ENCODE results near the gene THAP3.
"Not testable (repeated sequence)": the region's sequence is repeated elsewhere in the genome, so short reads cannot be mapped to it uniquely, and the experiment has no call there.

THAP3 gene

DNA sequence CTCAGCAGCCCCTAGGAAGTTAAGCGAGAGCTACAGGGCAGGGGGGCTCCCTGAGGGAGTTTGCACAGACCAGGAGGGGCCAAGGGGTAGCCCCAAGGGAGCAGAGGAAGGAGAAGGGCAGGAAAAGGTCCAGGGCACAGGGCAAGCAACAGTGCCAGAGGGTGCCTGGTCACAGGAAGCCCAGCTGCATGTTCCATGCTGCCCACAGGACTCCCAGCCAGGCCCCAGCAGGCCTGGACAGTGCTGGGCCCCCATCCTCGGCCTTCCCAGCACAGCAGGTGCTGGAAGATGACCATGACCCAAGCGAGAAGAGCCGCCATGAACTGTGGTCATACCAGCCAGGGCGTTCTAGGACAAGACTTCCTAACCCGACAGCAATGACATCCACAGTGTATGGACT, 33.0 kb upstream of the THAP3 start:
- DNase-seq: no peak

DNA sequence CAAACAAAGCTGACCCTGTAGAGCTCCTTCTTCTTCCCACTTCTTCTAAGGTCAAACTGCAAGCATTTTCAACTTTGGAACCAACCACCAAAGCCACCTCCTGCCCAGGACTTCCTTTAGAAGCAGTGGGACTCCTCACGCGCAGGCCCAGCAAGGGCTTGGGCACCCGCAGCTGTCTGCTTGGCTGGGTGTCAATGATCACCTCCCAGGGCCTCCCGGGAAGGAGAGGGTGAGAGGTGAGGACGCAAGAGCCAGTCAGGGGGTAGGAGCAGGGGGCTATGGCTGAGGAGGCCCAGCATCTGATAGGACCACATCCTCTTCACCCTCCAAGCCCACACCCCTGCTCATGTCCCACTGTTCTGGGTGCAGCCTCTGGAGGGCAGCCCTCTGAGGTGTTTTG, 32.2 kb upstream of the THAP3 start:
- DNase-seq: no peak

DNA sequence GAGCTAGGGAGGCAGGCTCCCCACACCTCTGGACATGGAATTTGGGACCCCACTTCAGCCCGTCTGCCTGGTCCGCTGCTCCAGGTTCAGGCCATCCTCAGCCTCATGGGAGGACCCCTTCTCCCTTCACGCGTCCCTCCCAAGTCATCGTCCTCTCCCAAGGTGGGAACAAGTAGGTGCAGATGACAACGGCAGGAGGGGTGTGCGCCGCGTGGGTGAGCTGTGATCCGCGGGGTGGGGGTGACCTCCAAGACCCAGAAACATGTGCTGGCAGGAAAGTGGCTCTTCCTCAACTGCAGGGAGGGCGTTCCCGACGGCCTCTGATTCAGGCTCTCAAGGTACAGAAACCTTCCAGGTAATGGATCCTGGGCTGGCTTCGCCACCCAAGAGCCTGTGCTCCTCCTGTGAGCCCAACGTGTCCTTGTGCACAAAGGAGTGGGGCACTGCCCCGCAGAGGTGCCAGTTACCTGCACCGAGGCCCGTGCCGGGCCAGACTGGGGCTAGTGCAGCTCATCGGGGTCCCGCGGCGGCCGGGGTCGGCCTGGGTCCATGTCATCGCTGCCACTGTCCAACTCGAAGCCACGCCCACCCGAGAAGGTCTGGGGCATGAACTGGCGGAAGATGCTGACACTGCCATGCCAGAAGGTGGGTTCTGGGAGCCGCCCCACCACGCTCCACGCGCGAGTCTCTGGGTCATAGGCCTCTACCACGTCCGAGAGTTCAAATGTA, 31.6 kb upstream of the THAP3 start:
- DNase-seq: no peak

DNA sequence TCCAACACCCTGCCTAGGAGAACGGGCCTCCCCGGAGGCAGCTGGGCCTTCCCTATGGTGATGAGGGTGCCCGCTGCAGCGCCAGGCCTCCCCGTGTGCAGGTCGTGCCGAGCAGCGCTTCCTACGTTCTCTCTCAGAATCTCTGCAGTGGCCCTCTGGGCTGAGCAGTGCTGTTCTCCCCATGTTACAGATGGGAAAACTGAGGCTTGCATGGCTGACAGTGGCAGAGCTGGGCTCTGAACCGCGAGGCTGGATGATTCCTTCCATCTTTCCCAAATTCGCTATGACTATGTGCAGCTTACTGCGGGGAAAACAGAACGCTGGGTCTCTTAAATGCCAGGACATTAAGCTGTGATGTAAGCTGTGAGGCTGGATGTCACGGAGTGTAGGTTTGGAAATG, 30.9 kb upstream of the THAP3 start:
- no peak for DNase-seq

DNA sequence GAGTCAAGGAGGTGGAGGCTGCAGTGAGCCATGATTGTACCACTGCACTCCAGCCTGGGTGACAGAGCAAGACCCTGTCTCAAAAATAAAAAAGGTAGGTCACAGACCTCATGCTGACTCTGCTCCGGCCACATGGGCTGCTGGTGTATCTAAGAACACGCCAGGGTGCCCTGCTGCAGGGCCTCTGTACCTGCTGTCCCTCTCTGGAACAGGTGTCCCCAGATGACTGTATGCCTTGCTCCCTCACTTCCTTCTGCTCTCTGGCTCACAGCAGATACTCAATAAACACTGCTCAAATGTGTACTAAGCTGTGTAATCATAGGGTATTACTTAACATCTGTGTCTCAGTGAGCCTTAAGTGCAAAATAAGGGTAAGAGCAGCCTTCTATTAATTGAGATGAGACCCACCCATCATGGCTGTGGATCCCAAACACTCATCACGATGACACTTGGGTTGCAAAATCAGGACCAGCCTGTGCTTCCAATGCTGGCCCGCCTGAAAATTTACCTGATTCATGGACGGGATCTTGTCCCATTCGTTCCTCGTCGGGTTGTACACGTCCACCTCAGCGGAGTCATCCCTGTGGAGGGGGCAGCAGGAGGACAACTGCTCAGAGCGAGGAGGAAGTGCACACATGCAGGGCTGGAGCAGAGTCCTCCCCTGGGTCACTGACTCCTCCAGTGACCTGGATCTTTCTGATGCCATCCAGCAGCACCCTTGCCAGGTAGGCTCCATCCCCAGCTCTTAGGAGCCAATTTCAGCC, 29.5 kb upstream of the THAP3 start:
- no peak for DNase-seq

DNA sequence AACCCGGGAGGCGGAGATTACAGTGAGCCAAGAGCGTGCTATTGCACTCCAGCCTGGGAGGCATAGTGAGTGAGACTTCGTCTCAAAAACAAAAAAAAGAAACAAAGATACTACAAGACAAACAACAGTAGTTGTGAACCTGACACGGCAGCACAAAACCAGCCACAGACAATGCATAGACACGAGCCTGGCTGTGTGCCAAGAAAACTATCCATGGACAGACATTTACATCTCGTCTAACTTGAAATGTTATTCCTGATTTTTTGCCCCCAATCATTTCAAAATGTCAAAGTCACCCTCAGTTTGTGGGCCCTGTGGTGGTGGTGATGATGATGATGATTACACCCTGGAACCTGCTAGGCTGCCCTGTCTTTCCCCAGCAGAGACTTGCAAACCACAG, 28.3 kb upstream of the THAP3 start:
- DNase-seq: no peak

DNA sequence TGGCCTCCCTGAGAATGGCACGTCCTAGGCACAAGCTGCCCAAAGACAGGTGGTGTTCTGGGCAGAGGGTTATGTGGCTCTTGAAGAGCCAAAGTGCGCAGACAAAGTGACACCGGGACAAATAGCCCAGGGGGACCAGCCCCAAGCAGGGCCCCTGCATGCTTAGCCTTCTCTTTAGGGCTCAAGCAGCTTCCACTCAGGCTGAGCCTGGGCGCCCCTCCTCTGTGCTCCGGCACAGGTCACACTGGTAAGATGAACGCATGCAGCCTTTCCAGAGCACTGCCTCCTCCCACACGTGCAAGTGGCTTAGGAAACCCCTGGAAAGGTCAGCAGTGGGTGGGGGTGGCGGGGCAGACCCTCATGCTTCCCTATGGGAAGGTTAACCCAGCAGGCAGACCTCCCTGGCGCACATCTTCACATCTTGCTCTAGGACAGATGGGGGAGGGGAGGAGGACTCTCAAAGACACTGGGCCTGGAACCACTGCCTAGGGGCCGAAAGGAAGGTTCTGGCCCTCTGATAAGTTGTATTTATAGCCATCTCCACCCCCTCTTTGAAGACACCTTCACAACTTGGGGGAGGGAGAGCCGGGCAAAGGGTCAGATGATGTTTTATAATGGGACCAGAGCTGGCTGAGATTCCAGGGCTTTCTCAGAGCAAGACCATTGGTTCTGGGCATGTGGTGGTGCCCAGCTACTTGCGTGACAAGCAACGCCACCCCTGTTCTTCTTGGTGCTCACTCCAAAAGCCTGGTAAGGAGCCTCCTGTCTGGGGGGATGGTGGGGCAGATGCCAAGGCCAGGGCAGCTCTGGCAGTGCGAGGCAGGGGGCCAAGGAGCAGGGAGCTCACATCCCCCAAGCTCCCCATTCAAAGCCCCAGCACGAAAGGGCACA, 27.5 kb upstream of the THAP3 start:
- DNase-seq: no peak

DNA sequence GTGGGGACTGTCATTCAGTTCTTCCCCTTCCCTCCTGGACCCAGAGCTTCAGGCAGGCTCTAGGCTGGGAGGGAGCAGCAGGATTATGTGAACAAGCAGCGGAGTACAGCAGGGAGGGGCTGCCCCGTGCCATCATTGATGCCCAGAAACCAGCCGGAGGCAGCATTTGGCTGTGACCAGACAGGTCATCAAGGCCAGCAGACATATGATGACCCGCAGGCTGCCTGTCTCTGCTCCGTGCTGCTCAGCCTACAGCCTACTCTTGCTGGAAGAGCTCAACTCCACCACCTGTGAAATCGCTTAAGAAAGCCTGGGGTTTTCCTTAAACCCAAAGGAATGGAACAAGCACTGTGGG, 26.9 kb upstream of the THAP3 start:
- no peak for DNase-seq

DNA sequence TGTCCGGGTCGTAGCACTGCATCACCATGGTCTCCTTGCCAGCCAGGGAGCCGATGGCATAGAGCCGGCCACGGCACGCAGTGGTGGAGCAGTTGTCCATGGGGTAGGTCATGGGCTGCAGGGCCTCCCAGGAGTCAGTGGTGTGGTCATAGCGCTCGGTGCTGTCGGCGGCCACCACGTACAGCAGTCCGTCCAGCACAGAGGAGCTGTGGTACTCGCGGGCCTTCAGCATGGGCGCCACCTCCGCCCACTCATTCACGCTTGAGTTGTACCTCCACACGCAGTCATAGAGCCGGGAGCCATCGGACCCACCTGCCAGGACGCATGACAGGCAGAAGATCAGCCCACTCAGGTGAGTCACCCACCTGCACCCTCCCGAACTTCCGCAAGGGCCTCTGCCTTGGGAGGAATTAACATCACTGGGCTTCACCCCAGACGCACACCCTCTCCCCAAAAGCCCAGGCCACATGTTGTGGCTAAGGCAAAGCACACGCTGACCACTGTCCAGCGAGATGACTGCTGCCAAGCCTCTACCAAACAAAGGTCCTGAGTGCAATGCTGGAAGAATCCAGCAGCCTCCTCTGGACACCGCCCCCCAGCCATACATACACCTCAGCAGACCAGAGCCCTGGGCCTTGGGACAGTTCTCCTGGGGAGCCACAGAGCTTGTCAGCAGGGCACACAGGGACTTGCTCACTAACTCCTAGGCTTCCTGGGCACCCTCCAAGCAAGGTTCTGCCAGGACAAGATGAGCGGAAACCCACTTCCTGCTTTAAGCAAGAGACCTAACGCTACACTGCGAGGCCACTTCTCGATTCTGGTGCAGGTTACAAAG, 25.3 kb upstream of the THAP3 start:
- DNase-seq: no peak

DNA sequence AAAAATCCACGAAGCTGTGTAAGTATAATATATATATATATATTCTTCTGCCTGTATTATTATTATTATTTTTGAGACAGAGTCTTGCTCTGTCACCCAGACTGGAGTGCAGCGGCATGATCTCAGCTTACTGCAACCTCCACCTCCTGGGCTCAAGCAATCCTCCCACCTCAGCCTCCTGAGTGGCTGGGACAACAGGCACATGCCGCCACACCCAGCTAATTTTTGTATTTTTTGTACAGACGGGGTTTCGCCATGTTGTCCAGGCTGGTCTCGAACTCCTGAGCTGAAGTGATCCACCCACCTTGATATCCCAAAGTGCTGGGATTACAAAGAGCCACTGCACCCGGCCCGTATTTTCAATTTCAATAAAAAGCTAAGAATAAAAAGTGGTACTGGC, 24.7 kb upstream of the THAP3 start:
- not testable (repeated sequence) for DNase-seq

DNA sequence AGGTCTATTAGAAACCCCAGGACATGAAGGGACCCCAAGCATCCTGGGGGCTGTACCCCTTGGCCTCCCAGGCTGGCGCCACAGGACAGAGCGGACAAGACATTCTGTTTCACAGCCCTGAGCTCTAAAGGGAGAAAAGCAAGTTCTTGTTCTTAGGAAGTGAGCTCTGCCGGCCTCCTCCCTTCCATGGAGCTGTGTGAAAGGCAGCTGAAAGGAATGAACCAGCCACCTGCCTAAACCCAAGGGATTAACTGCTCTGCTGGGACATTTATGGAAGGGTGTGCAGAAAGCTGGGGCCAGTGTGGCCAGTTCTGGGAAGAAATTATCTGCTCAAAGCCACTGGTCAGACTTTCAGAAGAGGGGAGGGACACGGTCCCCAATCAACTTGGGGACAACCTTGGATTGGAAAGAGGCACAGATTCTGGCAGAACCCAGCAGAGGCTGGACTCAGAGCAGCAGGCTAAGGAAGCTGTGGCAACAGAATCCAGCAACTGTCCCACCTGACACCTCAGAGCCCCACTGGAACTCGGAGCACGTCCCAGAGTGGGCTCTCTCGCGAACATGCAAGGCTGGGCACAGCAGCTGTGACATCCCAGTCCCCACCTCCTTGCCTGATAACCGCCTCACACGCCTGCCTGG, 24.1 kb upstream of the THAP3 start:
- DNase-seq: no peak

DNA sequence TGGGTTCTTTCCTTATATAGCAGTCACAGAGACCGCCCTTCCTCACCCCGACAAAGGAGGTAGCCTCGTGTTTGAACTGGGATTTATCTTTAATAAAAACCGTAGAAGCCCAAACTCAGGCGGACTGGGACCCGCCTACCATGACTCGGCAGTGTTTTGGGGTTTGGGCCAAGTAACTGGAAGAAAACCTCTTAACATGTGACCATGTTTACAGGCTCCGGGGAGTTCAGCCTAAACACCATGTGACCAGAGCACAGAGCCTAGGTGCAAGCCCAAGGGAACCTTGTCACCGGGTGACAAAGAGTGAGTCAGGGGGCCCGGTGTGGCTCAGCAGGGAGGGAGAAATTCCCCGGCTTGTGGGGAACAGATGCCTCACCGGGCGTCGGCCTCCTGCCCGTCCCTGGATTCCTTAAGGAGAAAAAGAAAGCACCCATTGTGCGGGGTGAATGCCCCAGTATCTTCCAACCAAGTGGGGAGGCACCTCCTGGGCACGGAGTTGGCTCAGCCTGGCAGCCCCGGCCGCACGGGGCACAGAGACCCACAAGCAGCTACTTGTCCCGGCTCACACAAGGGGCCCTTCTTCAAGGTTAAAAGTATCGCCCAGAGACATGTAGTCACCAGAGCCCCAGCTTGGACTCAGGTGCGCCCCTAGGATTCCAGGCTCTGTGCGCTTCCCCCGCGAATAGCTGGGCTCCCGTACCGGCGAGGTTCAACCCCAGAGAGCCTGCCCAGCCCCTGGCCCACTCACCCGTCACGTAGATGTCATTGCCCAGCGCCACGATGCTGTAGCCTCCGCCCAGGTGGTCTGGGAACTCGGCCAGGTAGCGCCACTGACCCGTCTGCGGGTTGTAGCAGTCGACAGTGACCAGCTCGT, 23.4 kb upstream of the THAP3 start:
- DNase-seq: peak; percentile 42

DNA sequence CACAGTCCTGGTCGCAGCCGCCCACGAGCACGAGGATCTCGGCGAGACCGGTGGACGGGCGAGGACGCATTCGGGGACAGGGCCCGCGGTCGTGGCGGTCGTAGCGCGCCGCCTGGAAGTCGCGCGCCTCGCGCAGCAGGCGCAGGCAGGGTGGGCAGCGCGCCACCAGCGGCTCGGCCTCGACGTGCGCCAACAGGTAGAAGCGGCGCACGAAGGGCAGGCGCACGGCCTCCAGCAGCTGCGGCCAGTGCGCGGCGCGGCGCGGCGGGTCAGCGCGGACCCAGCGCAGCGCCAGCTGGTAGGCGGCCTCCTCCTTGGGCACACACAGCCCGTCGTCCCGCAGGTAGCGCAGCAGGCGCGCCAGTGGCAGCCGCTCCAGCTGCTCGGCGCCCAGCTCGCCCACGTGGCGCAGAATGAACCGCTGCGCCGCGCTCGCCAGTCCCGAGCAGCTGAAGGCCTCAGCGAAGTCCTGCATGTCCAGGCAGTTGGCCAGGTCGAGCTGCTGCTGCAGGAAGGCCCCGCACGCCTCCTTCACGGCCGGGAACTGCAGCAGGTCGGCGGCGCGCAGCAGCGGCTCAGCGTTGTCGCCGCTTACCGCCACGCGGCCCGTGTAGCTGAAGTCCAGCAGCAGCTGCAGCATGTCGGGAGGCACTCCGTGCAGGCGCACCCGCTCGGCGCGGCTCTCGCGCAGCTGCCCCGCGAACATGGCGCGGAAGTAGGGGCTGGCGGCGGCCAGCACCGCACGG, 22.6 kb upstream of the THAP3 start:
- DNase-seq: peak; percentile 26

DNA sequence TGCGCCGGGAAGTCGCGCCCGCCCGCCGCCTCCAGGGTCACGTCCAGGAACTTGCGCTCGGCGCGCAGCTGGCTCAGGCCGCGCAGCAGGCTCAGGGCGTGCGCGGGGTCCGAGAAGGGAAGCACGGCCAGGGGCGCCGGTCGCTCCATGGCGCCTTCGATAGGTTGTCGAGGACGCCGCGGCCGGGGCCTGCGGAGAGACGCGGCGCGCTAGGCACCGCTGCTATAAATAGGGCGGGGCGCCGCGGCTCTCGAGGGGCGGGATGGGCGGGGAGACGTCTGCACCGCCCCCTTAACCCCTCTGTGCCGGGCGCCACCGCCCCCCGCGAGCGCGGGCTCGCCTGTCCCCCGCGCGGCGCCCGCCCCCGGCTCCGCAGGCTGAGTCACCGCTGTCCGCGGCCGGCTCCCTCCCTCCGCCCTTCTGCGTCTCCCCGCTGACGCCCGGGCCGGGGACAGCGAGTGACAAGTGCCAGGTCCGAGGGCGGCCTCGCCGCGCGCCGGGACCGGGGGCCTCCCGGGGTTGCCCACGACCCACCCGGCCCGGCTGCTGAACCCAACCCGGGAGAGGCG, 21.9 kb upstream of the THAP3 start, which contains the start of gene KLHL21:
KLHL21 (minus strand) TSS at position 201 of the 569 bp plus-strand sequence; CDS start at position 149, 52 bp downstream.
- DNase-seq: peak; percentile 57

DNA sequence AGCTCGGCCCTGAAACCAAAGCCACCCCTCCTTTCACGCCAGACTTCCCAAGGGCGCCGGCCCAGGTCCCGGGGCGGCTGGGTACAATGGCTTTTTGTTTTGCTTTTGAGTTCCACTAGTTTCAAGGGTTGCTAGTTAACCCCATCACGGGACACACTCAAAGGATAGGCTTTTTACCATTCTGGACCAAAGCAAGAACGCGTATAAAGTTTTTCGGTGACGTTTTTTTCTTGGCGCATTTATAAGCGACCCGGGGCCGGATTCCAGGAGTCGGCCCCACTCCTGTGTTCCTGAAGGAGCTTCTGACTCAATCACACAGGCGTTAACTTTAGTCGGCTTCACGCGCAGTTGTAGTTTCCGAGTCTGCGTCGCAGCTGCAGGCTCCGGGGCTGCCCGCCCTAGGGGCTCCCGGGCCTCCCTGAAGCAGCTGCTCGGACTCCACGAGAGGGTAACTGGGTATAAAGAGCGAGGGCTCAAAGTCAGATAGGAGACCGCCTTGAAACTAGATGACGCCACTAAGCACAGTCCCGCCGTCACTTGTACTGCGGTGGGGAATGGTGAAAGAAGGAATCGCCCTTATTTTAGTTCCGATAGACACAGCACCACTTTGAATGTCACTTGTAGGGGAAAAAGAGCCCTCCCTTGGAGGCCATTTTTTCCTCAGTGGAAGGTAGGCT, 21.3 kb upstream of the THAP3 start:
- DNase-seq: no peak

DNA sequence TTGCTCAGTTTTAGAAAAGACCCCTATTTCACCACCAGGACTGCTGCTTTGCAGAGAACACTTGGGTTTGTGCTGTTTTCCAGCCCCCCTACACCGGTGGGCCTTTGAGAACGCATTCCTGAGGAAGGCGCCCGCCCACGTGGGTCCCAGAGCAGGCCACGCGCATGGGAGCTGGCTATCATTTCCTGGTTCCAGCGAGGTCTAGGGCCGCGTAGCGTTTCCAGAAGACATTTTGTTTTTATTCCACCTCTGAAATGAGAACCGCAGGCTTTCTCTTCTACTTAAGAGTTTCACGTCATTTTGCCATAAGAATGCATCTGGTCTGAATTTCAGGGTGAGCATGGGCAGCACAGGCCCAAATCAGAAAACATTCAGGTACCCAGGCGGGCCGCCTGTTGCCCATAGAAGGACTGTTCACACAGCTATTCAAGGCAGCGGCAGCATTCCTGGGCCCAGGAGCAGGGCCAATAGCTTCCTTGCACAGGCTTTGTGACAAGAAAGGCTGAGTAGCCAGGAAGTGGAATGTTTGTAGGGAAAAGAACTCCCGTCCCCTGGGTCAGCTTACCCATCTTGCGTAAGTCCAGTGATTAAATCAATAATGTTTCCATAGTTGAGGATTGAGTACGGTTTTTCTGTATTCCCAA, 20.6 kb upstream of the THAP3 start:
- DNase-seq: no peak

DNA sequence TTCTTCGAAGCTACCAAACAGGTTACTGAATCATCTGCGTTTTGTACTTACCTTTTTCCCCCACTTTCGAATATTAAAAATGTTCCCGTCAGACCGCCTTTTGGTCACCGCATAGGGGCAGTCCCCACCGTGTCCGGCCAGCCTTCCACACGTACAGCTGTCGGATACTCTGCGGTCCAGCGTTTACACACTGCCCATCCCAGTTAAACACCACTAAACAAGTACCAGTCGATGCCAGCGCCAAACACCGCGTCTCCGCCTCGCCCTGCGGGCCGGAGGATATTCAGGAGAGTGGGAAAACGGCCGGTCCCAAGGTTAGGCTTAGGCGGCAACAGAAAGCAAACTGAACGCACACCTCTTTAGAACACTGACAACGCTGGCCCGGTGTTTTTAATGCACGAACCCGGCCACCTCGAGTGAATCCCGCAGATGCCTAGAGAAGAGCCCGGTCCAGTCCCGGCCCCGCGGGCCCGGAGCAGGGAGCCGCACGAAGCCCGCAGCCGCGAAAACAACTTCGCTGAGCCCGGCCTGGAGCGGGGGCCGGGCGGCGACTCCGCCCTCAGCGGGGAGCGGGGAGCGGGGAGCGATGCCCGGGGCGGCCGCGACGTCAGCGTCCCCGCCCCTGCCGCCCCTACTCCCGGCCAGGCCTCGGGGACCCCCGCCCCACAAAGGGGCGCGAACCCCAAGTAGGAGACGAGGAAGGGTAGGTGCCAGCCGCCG, 11.9 kb upstream of the THAP3 start:
- DNase-seq: peak; percentile 56
